ENCODE data around the gene CMAS.

Gene CMAS

DNA sequence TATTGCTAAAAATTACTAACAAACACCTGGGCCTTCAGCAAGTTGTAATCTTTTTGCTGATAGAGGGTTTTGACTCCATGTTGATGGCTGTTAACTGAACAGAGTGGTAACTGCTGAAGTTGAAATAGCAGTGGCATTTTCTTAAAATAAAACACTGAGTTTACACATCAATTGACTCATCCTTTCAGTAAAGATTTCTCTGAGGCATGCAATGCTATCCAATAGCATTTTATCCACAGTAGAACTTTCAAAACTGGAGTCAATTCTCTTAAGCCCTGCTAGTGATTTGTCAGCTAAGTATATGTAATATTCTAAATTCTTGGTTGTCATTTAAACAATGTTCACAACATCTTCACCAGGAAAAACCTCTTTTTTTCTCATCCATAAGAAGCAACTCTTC, 59.5 kb downstream of the CMAS start:
- DNase-seq (ENCODE audit: extremely low read depth in 1 of 2, low read depth in 1 of 2): no peak

DNA sequence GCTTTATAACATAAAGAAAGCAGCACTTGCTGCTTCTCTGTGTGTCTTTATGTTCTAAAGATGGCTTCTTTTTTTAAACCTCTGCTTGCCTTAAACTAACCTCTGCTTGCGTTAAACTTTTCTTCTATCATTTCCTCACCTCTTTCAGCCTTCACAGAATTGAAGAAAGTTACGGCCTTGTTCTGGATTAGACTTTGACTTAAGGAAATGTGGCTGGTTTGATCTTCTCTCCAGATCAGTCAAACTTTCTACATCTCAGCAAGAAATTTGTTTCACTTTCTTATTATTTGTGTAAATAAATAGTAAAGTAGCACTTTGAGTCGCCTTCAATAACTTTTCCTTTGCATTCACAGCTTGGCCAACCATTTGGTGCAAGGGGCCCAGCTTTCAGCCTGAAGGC, 64.2 kb downstream of the CMAS start:
- no peak for DNase-seq (ENCODE audit: extremely low read depth in 1 of 2, low read depth in 1 of 2)

All from activated CD8-positive, alpha-beta memory T cell treated with anti-CD3 and anti-CD28 coated beads for 1 hour (primary cell).